Mononuclear cell (primary cell): Measurements from ENCODE around the gene VANGL1. TPM values are rescaled to one million over a fixed set of nuclear protein-coding genes. Genes with fewer than 3 reads are reported as not detected.

Experiments
- H3K27me3 ChIP-seq: 2 replicates; pipeline ENCODE4 v1.6.0; 2011; ENCODE audit warnings: low read length, control low read depth; ENCODE audit not compliant: insufficient read depth
- H3K4me1 ChIP-seq: 2 replicates; pipeline ENCODE4 v1.5.1; 2011; ENCODE audit warnings: mild to moderate bottlenecking, low read length, control low read depth; ENCODE audit not compliant: insufficient read depth
- H3K4me3 ChIP-seq: 2 replicates; pipeline ENCODE4 v1.5.1; 2011; ENCODE audit warnings: mild to moderate bottlenecking, low read length, moderate library complexity
- H3K9me3 ChIP-seq: 2 replicates; pipeline ENCODE4 v1.5.1; 2011; ENCODE audit warnings: low read depth, mild to moderate bottlenecking, control low read depth, low read length
- total RNA-seq: library from RNA; depleted of rRNA; stranded (reverse); fragments of >200 nt; gene quantifications from one replicate; pipeline ENCODE4 v1.2.3, GENCODE V29; 2012

VANGL1 gene
- total RNA-seq, 1 donor: 1.9 TPM

GRCh38 chr1:115651391-115651790, 9.6 kb downstream of the VANGL1 start:
- no peaks in the 10 kb centered on the region for H3K27me3 ChIP-seq
- no peaks in the 10 kb centered on the region for H3K9me3 ChIP-seq
- H3K4me1 ChIP-seq: peaks cover 13% of the 10 kb centered on the region

GRCh38 chr1:115652236-115652788, 10.5 kb downstream of the VANGL1 start:
- no peaks in the 10 kb centered on the region for H3K27me3 ChIP-seq
- H3K4me3 ChIP-seq: no peak overlapping the region
- H3K4me1 ChIP-seq: peaks cover 13% of the 10 kb centered on the region
- no peaks in the 10 kb centered on the region for H3K9me3 ChIP-seq

More at GRCh38 chr1:115651391-115651790, 9.6 kb downstream of the VANGL1 start:
- H3K4me3 ChIP-seq: no peak overlapping the region

- Histone ChIP-seq H3K4me3 (no peak overlapping the region), H3K4me1 (no peaks in the 10 kb centered on the region), H3K9me3 (no peaks in the 10 kb centered on the region), H3K27me3 (no peaks in the 10 kb centered on the region)
Observed at GRCh38 chr1:115654125-115654524, 12.4 kb downstream of the VANGL1 start.

GRCh38 chr1:115654663-115655305, 13.0 kb downstream of the VANGL1 start:
- no peak overlapping the region for H3K4me3 ChIP-seq
- H3K9me3 ChIP-seq: no peaks in the 10 kb centered on the region
- H3K27me3 ChIP-seq: no peaks in the 10 kb centered on the region
- H3K4me1 ChIP-seq: no peaks in the 10 kb centered on the region

- H3K9me3 ChIP-seq: no peaks in the 10 kb centered on the region
- H3K4me1 ChIP-seq: no peaks in the 10 kb centered on the region
- H3K27me3 ChIP-seq: no peaks in the 10 kb centered on the region
- no peak overlapping the region for H3K4me3 ChIP-seq
Observed at GRCh38 chr1:115655306-115655663, 13.5 kb downstream of the VANGL1 start.

- Histone ChIP-seq H3K4me1 (no peaks in the 10 kb centered on the region), H3K9me3 (no peaks in the 10 kb centered on the region), H3K4me3 (no peak overlapping the region), H3K27me3 (no peaks in the 10 kb centered on the region)
Observed at GRCh38 chr1:115655916-115656315, 14.1 kb downstream of the VANGL1 start.

- no peaks in the 10 kb centered on the region for H3K4me1 ChIP-seq
- no peaks in the 10 kb centered on the region for H3K9me3 ChIP-seq
- no peak overlapping the region for H3K4me3 ChIP-seq
- no peaks in the 10 kb centered on the region for H3K27me3 ChIP-seq
Observed at GRCh38 chr1:115656461-115657077, 14.8 kb downstream of the VANGL1 start.

GRCh38 chr1:115658646-115659045, 16.9 kb downstream of the VANGL1 start:
- no peaks in the 10 kb centered on the region for H3K9me3 ChIP-seq
- H3K4me3 ChIP-seq: no peak overlapping the region
- H3K27me3 ChIP-seq: no peaks in the 10 kb centered on the region
- H3K4me1 ChIP-seq: no peaks in the 10 kb centered on the region

GRCh38 chr1:115660151-115660550, 18.4 kb downstream of the VANGL1 start:
- Histone ChIP-seq H3K4me3 (no peak overlapping the region), H3K4me1 (no peaks in the 10 kb centered on the region), H3K27me3 (no peaks in the 10 kb centered on the region), H3K9me3 (no peaks in the 10 kb centered on the region)

- H3K9me3 ChIP-seq: no peaks in the 10 kb centered on the region
- H3K27me3 ChIP-seq: no peaks in the 10 kb centered on the region
- no peak overlapping the region for H3K4me3 ChIP-seq
- no peaks in the 10 kb centered on the region for H3K4me1 ChIP-seq
Observed at GRCh38 chr1:115661157-115661556, 19.4 kb downstream of the VANGL1 start.

- Histone ChIP-seq H3K9me3 (no peaks in the 10 kb centered on the region), H3K27me3 (no peaks in the 10 kb centered on the region), H3K4me3 (no peak overlapping the region), H3K4me1 (no peaks in the 10 kb centered on the region)
Observed at GRCh38 chr1:115665319-115666096, 23.7 kb downstream of the VANGL1 start.

GRCh38 chr1:115666206-115666605, 24.4 kb downstream of the VANGL1 start:
- no peaks in the 10 kb centered on the region for H3K27me3 ChIP-seq
- H3K9me3 ChIP-seq: no peaks in the 10 kb centered on the region

GRCh38 chr1:115666702-115667101, 24.9 kb downstream of the VANGL1 start:
- H3K27me3 ChIP-seq: no peaks in the 10 kb centered on the region
- H3K9me3 ChIP-seq: no peaks in the 10 kb centered on the region
- no peak overlapping the region for H3K4me3 ChIP-seq
- no peaks in the 10 kb centered on the region for H3K4me1 ChIP-seq

More at GRCh38 chr1:115666206-115666605, 24.4 kb downstream of the VANGL1 start:
- Histone ChIP-seq H3K4me1 (no peaks in the 10 kb centered on the region), H3K4me3 (no peak overlapping the region)

GRCh38 chr1:115668579-115668978, 26.8 kb downstream of the VANGL1 start:
- Histone ChIP-seq H3K4me1 (no peaks in the 10 kb centered on the region), H3K27me3 (no peaks in the 10 kb centered on the region), H3K9me3 (no peaks in the 10 kb centered on the region)

GRCh38 chr1:115669002-115669673, 27.4 kb downstream of the VANGL1 start:
- Histone ChIP-seq H3K4me3 (no peak overlapping the region), H3K9me3 (no peaks in the 10 kb centered on the region), H3K27me3 (no peaks in the 10 kb centered on the region), H3K4me1 (no peaks in the 10 kb centered on the region)

More at GRCh38 chr1:115668579-115668978, 26.8 kb downstream of the VANGL1 start:
- H3K4me3 ChIP-seq: no peak overlapping the region
